HL-60/S4 treated with phorbol 12-myristate 13-acetate at 8.2 ng/mL for 4 days and 3 days (cell line): ENCODE data around the gene NANOGP8.

Experiments
- in situ Hi-C: fragments of 300-500 bp; cut with MboI; formaldehyde crosslinking; loops from 2 replicates; pipeline ENCODE4 v1.15.0; 2022; ENCODE audit warnings: low sequenced_read_pairs

The NANOGP8 gene

DNA sequence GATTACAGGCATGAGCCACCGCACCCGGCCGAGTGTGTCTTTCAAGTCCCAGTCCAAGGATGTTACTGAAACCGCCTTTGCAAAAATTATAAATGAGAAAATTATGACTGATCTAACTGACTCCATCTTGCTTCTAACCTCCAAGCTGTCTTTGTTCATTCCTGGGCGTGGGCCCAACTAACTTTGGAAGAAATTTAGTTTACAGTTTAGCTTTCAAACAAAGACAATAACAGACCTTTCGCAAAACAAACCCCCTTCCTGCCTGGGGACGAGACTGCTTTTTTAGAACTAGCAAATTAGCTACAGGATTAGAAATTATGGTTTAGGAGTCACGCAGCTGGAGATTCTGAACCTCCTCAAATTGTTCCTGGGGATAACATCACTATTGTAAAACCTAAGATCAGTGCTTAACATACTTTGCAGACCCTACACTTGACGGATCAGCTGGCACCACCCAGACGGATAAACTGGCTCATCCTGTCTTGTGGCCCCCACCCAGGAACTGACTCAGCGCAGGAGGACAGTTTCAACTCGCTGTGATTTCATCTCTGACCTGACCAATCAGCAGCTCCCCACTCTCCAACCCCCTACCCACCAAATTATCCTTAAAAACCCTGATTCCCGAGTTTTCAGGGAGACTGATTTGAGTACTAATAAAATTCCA is 23.8 kb downstream of the NANOGP8 start:
- in situ Hi-C loops = no loop called here

DNA sequence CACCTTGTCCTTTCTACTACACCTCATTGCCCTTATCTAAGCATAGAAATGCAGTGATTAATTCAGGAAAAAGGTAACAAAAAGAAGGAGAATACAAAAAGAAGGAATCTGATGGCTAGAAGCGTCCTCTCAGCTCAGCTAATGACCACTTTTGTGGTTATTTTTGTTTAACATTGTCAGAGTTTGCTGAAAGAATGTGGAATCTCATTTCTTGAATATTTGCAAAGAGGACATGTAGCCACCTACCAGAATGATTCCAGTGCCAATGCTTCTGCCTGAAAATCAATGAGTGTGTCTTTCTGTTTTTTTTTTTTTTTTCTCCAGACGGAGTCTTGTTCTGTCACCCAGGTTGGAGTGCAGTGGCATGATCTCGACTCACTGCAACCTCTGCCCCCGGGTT is 24.5 kb downstream of the NANOGP8 start:
- in situ Hi-C loops = no loop called here

DNA sequence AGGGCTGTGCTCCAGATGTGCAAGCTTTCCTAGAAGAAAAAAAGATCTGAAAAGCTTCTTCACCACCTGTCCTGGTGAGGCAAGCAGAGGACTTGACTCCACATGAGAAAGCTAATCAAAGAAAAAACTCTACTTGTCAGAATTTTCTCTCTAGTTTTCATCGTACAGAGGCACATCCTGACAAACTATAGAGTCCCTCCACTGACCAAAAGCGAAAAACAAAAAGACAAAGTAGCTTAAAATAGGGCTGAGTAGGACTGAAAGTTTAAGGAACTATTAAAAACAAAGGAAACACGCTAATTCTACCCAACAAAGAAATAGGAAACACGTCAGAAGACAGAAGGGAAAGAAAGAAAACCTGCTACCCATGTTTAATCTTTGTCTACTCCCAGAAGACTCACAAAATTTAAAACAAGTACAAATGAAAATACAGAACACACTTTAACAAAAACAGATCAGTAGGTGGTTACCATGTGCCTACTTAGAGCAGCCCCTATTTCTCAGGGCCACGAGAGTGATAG is 26.5 kb downstream of the NANOGP8 start:
- in situ Hi-C loops = no loop called here

DNA sequence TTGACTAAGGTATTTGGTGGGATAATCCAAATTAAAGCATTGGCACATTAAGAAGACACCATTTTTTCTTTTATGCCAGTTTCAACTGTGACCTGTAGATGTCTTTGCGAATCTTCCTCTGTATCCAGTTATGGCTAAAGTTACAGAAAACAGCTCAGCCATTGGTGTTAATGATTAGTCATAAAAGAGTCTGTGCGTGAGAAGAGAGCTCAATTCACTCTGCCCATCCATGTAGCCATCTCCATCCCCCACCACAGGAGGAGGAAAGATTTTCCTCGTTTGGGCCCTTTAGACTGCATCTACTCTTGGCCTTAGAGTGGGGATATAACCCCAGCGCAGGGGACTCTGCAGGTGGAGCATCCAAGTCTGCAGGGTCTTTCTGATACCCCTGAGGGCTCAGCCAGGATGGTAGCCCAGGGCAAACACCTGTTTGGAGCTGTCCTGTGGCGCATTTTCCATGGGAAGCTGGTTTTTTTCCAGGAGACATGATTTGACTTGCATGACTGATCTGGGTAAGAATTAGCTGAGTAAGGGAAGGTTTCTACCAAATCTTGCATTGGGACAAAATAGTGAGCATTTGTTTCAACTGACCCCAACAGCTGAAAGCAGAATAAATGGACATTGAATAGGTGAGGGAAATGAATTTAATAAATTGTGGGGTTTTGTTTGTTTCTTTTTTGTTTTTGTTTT is 29.5 kb downstream of the NANOGP8 start:
- in situ Hi-C loops = no loop called here

DNA sequence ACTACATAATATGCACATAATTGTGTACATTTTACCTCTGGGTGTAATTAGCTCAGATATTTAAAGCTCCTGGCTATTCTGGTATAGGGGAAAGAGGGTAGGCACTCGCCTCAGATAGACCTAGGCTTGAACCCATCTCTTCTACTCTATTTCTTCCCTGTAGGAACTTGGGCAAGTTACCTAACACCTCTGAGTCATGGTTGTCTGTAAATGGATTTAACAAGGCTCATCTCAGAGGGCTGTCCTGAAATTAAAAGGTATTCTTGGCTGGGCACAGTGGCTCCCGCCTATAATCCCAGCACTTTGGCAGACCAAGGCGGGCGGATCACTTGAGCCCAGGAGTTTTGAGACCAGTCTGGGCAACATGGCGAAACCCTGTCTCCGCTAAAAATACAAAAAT is 30.7 kb downstream of the NANOGP8 start:
- in situ Hi-C loops = no loop called here

DNA sequence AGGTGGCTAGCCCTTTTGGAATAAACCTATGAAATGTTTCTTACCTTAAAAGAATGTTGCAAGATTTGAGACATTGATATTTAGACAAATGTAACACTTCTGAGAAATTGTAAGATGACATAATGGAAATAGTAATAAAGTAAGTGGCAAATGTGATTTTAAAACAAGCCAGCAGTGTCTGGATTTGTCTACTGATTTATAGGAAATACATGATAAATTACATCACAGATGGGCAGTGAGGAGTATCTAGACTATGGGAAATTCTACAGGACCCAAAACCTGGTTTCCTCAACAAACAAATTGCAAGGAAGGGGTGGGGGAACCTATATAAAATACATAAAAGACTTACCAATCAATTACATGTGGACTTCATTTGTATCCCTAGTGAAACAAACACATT is 37.1 kb downstream of the NANOGP8 start:
- in situ Hi-C loops = no loop called here

DNA sequence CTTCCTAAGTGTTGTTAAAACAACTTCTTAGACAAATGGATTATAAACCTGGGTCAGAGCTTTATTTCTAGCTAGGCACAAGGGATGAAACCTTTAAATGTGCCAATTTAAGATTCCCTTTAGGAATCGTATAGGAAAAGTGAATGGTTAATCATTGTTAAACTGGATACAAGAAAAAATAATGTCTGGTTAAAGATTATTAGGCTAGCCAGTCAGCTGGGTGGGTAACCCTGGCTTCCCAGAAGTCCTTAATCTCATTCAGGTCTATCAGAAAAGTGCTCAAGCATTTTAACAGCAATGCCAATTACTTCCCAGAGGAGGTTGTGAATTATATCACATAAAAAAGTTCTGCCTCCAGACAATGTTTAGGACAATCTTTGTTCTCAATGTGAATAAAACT is 37.6 kb downstream of the NANOGP8 start:
- in situ Hi-C loops = no loop called here

DNA sequence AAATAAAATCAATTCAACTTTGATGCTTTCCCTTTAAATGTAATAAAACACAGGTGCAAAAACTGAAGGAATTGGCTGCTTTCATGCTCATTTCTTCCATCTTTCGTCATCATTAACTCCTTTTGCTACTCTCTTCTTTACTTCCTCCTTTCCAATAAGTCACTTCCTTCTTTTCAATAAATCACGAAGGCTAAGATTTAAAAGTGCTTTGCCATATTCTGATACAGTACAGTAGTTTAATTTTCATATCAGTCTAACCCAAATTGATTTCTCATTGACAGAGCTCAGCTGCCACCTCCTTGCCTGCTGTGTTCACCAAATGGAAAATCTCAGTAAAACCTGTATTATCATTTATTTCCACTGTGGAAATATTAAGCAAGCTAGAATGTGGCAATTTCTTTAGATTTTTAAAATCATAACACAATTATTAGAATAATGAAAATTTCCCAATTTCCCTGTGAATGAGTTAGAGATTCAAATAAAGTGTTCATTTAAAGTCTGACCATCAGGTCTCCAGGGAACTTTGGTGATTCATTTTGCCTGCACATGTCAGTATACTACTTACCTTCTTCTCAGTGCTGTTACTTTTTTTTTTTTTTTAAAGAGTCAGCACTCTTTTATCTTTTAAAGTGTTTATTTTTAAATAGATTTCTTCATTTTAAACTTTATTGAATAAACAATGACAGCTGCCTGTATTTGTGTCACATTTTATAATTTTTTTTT is 41.6 kb downstream of the NANOGP8 start:
- in situ Hi-C loops = no loop called here

DNA sequence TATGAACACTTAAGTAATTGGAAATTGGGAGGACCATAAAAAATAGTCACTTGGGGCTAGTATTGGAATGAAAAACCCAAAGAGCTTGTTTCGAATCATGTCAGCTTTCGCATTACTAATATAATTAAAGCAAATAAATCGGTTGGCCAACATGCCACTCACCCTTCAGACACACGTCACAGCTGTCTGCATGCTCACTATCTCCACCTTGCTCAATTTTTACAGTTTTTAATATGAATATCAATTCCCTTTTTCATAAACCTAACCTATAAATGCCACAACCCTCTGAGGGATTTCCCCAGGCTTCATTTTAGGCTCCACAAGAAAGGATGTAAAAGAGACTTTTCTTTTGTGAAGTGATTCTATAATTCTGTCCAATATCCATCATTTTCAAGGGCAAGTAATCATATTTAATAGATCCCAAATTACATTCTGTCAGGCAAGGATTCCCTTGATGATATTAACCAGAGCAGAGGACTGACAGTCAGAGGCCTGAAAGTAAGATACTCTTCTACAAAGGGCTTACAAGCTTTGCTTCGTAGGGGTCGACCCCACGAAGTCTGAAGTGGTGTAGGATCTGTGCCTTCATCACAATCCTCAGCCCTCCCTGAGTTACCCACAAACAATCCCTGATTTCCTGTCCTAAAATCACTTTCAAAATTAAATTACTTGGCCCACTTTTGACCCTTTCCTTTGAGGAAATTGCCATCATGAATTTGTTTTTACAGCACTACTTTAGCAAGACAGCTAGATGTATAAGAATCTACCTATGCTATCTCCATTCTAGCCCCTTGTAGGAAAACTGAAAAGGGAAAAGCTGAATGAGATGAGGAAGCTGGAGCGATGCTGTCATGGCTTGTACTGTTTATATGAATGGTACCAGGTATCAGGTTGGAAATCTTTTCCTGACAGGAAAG is 44.5 kb downstream of the NANOGP8 start:
- in situ Hi-C loops = no loop called here

DNA sequence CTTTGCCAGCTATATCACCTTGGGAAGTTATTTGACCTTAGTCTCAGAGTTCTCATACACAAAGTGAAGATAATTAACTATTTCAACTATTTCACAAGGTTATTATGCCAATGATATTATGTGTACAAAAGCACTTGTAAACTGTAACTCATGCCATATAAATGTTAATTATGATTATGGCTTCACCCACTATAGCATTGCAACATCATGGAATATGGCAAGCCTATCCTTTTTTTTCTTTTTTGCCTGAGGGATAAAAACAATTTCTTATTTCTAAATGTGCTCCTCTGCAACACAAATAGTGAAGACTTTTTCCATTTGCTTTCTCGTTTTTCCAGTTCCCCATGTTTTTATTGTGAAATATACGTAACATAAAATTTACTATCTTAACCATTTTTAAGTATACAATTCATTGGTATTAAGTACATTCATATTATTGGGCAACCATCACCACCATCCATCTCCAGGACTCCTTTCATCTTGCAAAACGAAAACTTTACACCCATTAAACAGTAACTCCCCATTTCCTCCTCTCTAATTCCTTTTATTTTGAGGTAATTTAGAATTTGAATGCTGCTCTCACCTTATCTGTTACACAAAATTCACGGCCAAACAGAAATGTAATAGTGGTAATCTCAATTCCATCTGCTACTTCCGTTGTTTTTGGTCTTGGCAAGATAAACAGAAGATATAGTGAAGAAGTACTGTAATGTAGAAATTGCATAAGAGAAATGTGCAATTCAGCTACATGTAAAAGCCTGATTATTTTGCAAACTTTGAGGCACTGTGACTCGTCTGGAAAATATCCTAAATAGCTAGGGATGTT is 46.3 kb downstream of the NANOGP8 start:
- in situ Hi-C loops = no loop called here
